Esophagus muscularis mucosa (tissue), 4 donors: ENCODE results near the gene MTCL1. TPM values are rescaled to one million over a fixed set of nuclear protein-coding genes. Genes with fewer than 3 reads are reported as not detected.

Experiments used
- DNase-seq: peaks from one replicate; pipeline ENCODE4 v3.0.0-alpha.2; 2017; ENCODE audit errors: extremely low spot score
- H3K27ac ChIP-seq, 4 donors: fragments of 200-600 bp; sonication (generic); replicated peaks in 1 of 4; 1 replicate in 3 of 4; 2 replicates in 1 of 4; pipeline ENCODE4 v1.5.1; 2016 to 2019; ENCODE audit warnings: mild to moderate bottlenecking in 1 of 4
- H3K27me3 ChIP-seq, 4 donors: fragments of 200-600 bp; sonication (generic); one replicate each; pipeline versions ENCODE4 v1.5.1 to v1.6.0; 2016 to 2019
- H3K36me3 ChIP-seq, 4 donors: fragments of 200-600 bp; sonication (generic); one replicate each; pipeline ENCODE4 v1.5.1; 2016 to 2019
- H3K4me1 ChIP-seq, 4 donors: fragments of 200-600 bp; sonication (generic); one replicate each; pipeline ENCODE4 v1.5.1; 2016 to 2019
- H3K4me3 ChIP-seq, 4 donors: fragments of 200-600 bp; sonication (generic); 1 replicate in 2 of 4; 2 replicates in 2 of 4; pipeline ENCODE4 v1.5.1; 2016 to 2019; ENCODE audit warnings: mild to moderate bottlenecking in 4 of 4, moderate library complexity in 1 of 4
- H3K9me3 ChIP-seq, 4 donors: fragments of 200-600 bp; sonication (generic); 1 replicate in 3 of 4; 2 replicates in 1 of 4; pipeline ENCODE4 v1.5.1; 2016 to 2019
- EP300 ChIP-seq: sonication (generic); formaldehyde crosslinking; IDR thresholded peaks from one replicate; pipeline ENCODE4 v1.6.1; 2017; ENCODE audit warnings: antibody characterized with exemption
- POLR2A ChIP-seq: fragments of 450-650 bp; IDR thresholded peaks from one replicate; pipeline ENCODE4 v1.6.1; 2017; ENCODE audit warnings: antibody characterized with exemption, moderate library complexity, mild to moderate bottlenecking, low read depth
- POLR2AphosphoS5 ChIP-seq, 2 donors: sonication (generic); formaldehyde crosslinking; IDR thresholded peaks; one replicate each; pipeline ENCODE4 v1.6.1; 2017; ENCODE audit warnings: antibody characterized with exemption in 2 of 2
- WGBS: methylation state at CpG from one replicate; pipeline ENCODE4 v1.1.5; 2018; 5-methylcytosine and 5-hydroxymethylcytosine counted together
- intact Hi-C: fragments of 100-400 bp; cut with DNase I; formaldehyde crosslinking; loops from one replicate; pipeline ENCODE4 v1.15.1; 2023
- total RNA-seq, 4 donors: library from RNA; depleted of rRNA; stranded (reverse); fragments of >200 nt; gene quantifications; one replicate each; pipeline versions ENCODE4 v1.1.0 to v1.2.1, GENCODE V29; 2016
- TF ChIP-seq, protein P1 (sequence below), 3 experiments: fragments of 200-600 bp in 2 of 3; fragments of 450-650 bp in 1 of 3; sonication (generic) in 2 of 3; IDR thresholded peaks; one replicate each; pipeline ENCODE4 v1.5.1; 2017 to 2019; ENCODE audit warnings: antibody characterized with exemption in 3 of 3, mild to moderate bottlenecking in 2 of 3, moderate library complexity in 1 of 3

MTCL1 gene
- total RNA-seq, 4 donors from 2014 or later = 32.3 to 48.0 (median 38.6) TPM

DNA sequence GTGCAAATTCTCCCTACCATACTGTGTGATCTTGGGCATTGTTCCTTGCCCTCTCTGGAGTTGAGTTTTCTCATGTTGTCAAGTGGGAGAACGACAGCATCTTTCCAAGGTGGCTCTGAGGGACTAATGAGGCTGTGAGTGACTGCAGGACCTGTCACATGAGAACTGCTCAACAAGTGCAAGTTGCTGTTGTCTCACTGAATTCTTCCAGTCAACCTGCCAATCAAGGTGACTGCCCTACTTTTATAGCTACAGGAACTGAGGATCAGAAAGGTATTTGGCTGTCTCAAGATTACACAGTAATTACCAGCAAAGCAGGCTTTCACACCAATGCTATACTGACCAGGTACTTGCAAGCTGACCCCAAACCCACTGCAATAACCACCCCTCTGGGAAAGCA, 137.6 kb downstream of the MTCL1 start:
- 78% methylated on average over 1 of the region's 1 CpG for WGBS
- Histone ChIP-seq H3K4me1 (peaks cover 0 to 17% (median 12%) of the 10 kb centered on the region in 4 donors), H3K27ac (no peak overlapping the region), H3K9me3 (no peaks in the 10 kb centered on the region), H3K27me3 (no peaks in the 10 kb centered on the region), H3K4me3 (no peak overlapping the region), H3K36me3 (no peaks in the 10 kb centered on the region)
- intact Hi-C loops = no loop called here
- DNase-seq = no peak
- no peak for TF ChIP-seq EP300
- no peak for TF ChIP-seq POLR2AphosphoS5 (IDR thresholded peaks at IDR 0.05)
- TF ChIP-seq POLR2A = no peak
- TF ChIP-seq, protein P1, sequence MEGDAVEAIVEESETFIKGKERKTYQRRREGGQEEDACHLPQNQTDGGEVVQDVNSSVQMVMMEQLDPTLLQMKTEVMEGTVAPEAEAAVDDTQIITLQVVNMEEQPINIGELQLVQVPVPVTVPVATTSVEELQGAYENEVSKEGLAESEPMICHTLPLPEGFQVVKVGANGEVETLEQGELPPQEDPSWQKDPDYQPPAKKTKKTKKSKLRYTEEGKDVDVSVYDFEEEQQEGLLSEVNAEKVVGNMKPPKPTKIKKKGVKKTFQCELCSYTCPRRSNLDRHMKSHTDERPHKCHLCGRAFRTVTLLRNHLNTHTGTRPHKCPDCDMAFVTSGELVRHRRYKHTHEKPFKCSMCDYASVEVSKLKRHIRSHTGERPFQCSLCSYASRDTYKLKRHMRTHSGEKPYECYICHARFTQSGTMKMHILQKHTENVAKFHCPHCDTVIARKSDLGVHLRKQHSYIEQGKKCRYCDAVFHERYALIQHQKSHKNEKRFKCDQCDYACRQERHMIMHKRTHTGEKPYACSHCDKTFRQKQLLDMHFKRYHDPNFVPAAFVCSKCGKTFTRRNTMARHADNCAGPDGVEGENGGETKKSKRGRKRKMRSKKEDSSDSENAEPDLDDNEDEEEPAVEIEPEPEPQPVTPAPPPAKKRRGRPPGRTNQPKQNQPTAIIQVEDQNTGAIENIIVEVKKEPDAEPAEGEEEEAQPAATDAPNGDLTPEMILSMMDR (IDR thresholded peaks at IDR 0.05) = no peak

DNA sequence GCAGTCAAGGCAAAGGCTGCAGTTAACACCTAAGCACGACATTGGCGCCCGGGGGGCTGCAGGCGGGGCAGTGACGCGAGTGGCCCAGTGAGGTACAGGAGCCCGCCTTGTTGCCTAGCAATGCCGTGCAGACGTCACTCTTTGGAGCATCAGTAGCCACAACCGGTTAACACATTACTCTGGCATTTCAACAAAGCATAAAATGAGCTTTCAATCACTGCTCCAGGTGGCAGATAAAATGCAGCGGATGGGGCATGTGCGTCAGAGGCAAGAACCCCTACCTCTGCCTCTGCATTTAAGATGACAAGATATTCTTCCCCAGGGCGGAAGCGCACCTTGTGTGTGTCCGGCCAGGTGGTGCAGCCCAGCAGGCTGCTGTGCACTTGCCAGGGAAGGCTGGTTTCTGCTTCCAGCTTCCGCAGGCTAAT, 139.4 kb downstream of the MTCL1 start:
- Histone ChIP-seq H3K27me3 (no peaks in the 10 kb centered on the region), H3K4me1 (peaks cover 0 to 16% (median 14%) of the 10 kb centered on the region in 4 donors), H3K27ac (no peak overlapping the region), H3K4me3 (no peak overlapping the region), H3K36me3 (no peaks in the 10 kb centered on the region), H3K9me3 (no peaks in the 10 kb centered on the region)
- DNase-seq = no peak
- WGBS = 86% methylated on average over 15 of the region's 16 CpGs
- intact Hi-C loops = no loop called here
- TF ChIP-seq EP300 (no peak), POLR2AphosphoS5 (IDR thresholded peaks at IDR 0.05) (no peak), POLR2A (no peak)
- TF ChIP-seq, protein P1 (IDR thresholded peaks at IDR 0.05) = no peak

DNA sequence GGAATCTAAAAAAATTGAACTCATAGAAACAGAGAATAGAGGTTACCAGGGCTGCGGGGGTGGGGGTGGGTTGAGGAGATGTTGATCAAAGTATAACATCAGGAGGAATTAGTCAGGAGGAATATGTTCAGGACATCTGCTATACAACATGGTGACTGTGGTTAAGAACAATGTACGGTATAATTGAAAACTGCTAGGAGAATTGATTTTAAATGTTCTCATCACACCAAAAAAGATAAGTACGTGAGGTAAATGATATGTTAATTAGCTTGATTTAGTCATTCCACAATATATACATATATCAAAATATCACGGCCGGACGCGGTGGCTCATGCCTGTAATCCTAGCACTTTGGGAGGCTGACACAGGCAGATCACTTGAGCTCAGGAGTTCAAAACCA, 140.2 kb downstream of the MTCL1 start:
- TF ChIP-seq POLR2A (no peak), EP300 (no peak), POLR2AphosphoS5 (IDR thresholded peaks at IDR 0.05) (no peak)
- TF ChIP-seq, protein P1 (IDR thresholded peaks at IDR 0.05) = no peak
- no peaks in the 10 kb centered on the region for H3K27me3 ChIP-seq
- H3K4me1 ChIP-seq = peaks cover 0 to 16% (median 14%) of the 10 kb centered on the region in 4 donors
- intact Hi-C loops = no loop called here
- no peak overlapping the region for H3K4me3 ChIP-seq
- no peak overlapping the region for H3K27ac ChIP-seq
- no peak for DNase-seq
- no peaks in the 10 kb centered on the region for H3K9me3 ChIP-seq
- WGBS = 95% methylated on average over 7 of the region's 7 CpGs
- no peaks in the 10 kb centered on the region for H3K36me3 ChIP-seq

DNA sequence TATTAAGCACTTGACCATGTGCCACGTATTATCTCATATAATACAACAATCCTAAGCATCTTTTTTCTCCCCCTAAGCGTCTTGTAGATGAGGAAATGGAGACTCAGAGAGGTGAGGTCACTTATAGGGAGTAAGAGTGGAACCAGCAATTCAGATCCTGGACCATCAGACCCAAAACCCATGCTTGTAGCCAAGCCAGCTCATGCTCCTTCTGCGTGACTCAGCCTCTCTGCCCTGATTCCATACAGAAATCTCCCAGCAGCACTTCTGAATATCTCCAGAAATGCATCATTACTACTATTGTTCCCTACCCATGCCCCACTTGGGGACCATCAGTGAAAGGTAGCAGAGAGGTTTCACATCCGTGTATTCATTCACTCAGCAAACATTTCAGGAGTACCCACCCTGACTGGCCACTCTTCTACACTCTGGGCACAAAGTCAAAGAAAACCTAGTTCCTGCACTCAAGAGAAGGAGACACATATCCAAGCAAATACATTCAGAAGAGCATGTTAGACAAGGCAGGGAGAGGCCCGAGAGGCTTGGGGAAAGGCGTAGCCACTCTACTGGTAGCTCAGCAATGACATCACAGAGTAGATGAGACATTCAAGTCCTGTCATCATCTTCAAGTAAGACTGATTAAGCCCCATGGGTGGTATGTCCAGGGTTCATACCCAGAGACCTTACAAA, 141.9 kb downstream of the MTCL1 start:
- intact Hi-C loops = no loop called here
- Histone ChIP-seq H3K27ac (no peak overlapping the region), H3K9me3 (no peaks in the 10 kb centered on the region), H3K36me3 (no peaks in the 10 kb centered on the region), H3K27me3 (no peaks in the 10 kb centered on the region), H3K4me1 (peaks cover 0 to 16% (median 14%) of the 10 kb centered on the region in 4 donors), H3K4me3 (no peak overlapping the region)
- WGBS = 80% methylated on average over 5 of the region's 6 CpGs
- DNase-seq = no peak
- TF ChIP-seq POLR2A = no peak
- no peak for TF ChIP-seq POLR2AphosphoS5 (IDR thresholded peaks at IDR 0.05)
- TF ChIP-seq, protein P1 (IDR thresholded peaks at IDR 0.05) = no peak
- no peak for TF ChIP-seq EP300

DNA sequence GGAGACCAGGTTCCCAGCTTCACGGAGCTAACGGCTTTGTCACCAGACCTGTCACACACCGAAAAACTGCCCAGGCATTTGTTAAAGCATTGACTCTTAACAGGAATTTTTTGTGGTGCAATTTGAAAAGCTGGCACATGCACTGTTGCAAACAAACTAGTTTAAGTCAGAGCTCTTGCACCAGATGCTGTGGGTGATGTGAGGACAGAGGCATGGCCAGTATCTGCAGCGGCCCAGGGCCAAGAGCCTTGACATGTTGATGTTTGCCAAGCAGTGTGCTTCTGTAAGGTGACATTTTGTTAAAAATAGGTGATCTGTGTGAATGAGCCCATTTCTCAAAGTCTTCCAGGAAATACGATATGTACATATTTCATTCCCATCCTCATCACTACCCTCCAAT, 142.5 kb downstream of the MTCL1 start:
- Histone ChIP-seq H3K27ac (no peak overlapping the region), H3K4me3 (no peak overlapping the region), H3K36me3 (no peaks in the 10 kb centered on the region), H3K27me3 (no peaks in the 10 kb centered on the region), H3K4me1 (peaks cover 0 to 16% (median 14%) of the 10 kb centered on the region in 4 donors), H3K9me3 (no peaks in the 10 kb centered on the region)
- 54% methylated on average over 5 of the region's 5 CpGs for WGBS
- no peak for DNase-seq
- TF ChIP-seq, protein P1 (IDR thresholded peaks at IDR 0.05) = no peak
- TF ChIP-seq POLR2A (no peak), POLR2AphosphoS5 (IDR thresholded peaks at IDR 0.05) (no peak), EP300 (no peak)
- intact Hi-C loops = no loop called here
